OCI-LY3 (cell line): ENCODE data around the gene TRIM2.

Experiments used
- EZH2phosphoT487 ChIP-seq: fragments of 200-600 bp; shearing (Covaris generic); IDR thresholded peaks from 2 replicates; pipeline ENCODE4 v1.6.1; 2018; ENCODE audit warnings: antibody characterized with exemption, mixed run types, low read depth
- TF ChIP-seq, protein P1 (sequence below): fragments of 200-600, 300-600 bp; sonication (generic); IDR thresholded peaks from 2 replicates; pipeline ENCODE4 v1.5.1; 2014; ENCODE audit warnings: antibody characterized with exemption, low read length, low read depth

- TF ChIP-seq, protein P1, sequence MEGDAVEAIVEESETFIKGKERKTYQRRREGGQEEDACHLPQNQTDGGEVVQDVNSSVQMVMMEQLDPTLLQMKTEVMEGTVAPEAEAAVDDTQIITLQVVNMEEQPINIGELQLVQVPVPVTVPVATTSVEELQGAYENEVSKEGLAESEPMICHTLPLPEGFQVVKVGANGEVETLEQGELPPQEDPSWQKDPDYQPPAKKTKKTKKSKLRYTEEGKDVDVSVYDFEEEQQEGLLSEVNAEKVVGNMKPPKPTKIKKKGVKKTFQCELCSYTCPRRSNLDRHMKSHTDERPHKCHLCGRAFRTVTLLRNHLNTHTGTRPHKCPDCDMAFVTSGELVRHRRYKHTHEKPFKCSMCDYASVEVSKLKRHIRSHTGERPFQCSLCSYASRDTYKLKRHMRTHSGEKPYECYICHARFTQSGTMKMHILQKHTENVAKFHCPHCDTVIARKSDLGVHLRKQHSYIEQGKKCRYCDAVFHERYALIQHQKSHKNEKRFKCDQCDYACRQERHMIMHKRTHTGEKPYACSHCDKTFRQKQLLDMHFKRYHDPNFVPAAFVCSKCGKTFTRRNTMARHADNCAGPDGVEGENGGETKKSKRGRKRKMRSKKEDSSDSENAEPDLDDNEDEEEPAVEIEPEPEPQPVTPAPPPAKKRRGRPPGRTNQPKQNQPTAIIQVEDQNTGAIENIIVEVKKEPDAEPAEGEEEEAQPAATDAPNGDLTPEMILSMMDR = no peak
- no peak for TF ChIP-seq EZH2phosphoT487
Measured at GRCh38 chr4:153270361-153270760, 66.1 kb downstream of the TRIM2 start.
